Prostate gland (tissue), 2 donors: Measurements from ENCODE around the gene PARP8.

Source experiments
- CTCF ChIP-seq, 4 experiments: fragments of 200-600 bp in 2 of 4; fragments of 450-650 bp in 2 of 4; sonication (generic) in 2 of 4; IDR thresholded peaks; 1 replicate in 3 of 4; 2 replicates in 1 of 4; pipeline ENCODE4 v1.5.1; 2016 to 2019; ENCODE audit warnings: antibody characterized with exemption in 4 of 4, mild to moderate bottlenecking in 2 of 4, moderate library complexity in 2 of 4
- POLR2AphosphoS5 ChIP-seq: sonication (generic); formaldehyde crosslinking; IDR thresholded peaks from one replicate; pipeline ENCODE4 v1.6.1; 2017; ENCODE audit warnings: antibody characterized with exemption

GRCh38 chr5:50887889-50888633 lies 221.6 kb downstream of the PARP8 start:
- TF ChIP-seq CTCF (IDR thresholded peaks at IDR 0.05) (no peak), POLR2AphosphoS5 (no peak)
